Caki2 (cell line): Measurements from ENCODE around the gene MEGF11. TPM values are rescaled to one million over a fixed set of nuclear protein-coding genes. Genes with fewer than 3 reads are reported as not detected.

Experiments used
- DNase-seq: peaks from one replicate; pipeline ENCODE4 v3.0.0-alpha.2; 2015; ENCODE audit warnings: low read depth
- in situ Hi-C: cut with HindIII; loops from 2 replicates; pipeline ENCODE4 v1.10.0; 2016; ENCODE audit warnings: low sequenced_read_pairs, low pct_unique_long_range_greater_than_20kb, mixed read lengths
- total RNA-seq: library from RNA; depleted of rRNA; stranded (reverse); fragments of >200 nt; shearing (Covaris generic); gene quantifications from 2 replicates; pipeline ENCODE4 v1.2.3, GENCODE V29; 2014; ENCODE audit warnings: low replicate concordance

MEGF11 gene
- total RNA-seq, 1 experiment from 2014 or later: not detected

GRCh38 chr15:66139591-66140207 lies 113.9 kb downstream of the MEGF11 start:
- DNase-seq: no peak
- in situ Hi-C loops: no loop called here

GRCh38 chr15:66138892-66139590 lies 114.5 kb downstream of the MEGF11 start:
- no peak for DNase-seq
- in situ Hi-C loops: no loop called here

- in situ Hi-C loops: no loop called here
- DNase-seq: no peak
Observed at GRCh38 chr15:66138096-66138783, 115.3 kb downstream of the MEGF11 start.

- in situ Hi-C loops: no loop called here
- DNase-seq: no peak
Observed at GRCh38 chr15:66136948-66137347, 116.6 kb downstream of the MEGF11 start.

GRCh38 chr15:66135664-66136063 lies 117.9 kb downstream of the MEGF11 start:
- DNase-seq: no peak
- in situ Hi-C loops: no loop called here

GRCh38 chr15:66134284-66134683 lies 119.3 kb downstream of the MEGF11 start:
- no peak for DNase-seq
- in situ Hi-C loops: no loop called here

GRCh38 chr15:66133247-66133885 lies 120.2 kb downstream of the MEGF11 start:
- DNase-seq: no peak
- in situ Hi-C loops: no loop called here

- DNase-seq: no peak
- in situ Hi-C loops: no loop called here
Observed at GRCh38 chr15:66132251-66132816, 121.2 kb downstream of the MEGF11 start.

GRCh38 chr15:66131831-66132230 lies 121.7 kb downstream of the MEGF11 start:
- in situ Hi-C loops: no loop called here
- DNase-seq: no peak

- no peak for DNase-seq
- in situ Hi-C loops: no loop called here
Observed at GRCh38 chr15:66131200-66131599, 122.3 kb downstream of the MEGF11 start.

GRCh38 chr15:66130496-66131034 lies 123.0 kb downstream of the MEGF11 start:
- in situ Hi-C loops: no loop called here
- no peak for DNase-seq

- in situ Hi-C loops: no loop called here
Observed at GRCh38 chr15:66129586-66129985, 124.0 kb downstream of the MEGF11 start.

GRCh38 chr15:66128116-66128680 lies 125.4 kb downstream of the MEGF11 start:
- in situ Hi-C loops: no loop called here
- DNase-seq: peak; percentile 7

More at GRCh38 chr15:66129586-66129985, 124.0 kb downstream of the MEGF11 start:
- DNase-seq: no peak

- in situ Hi-C loops: no loop called here
- no peak for DNase-seq
Observed at GRCh38 chr15:66126456-66126855, 127.1 kb downstream of the MEGF11 start.

- in situ Hi-C loops: no loop called here
- DNase-seq: no peak
Observed at GRCh38 chr15:66126031-66126441, 127.5 kb downstream of the MEGF11 start.

GRCh38 chr15:66124651-66125050 lies 128.9 kb downstream of the MEGF11 start:
- no peak for DNase-seq
- in situ Hi-C loops: no loop called here

GRCh38 chr15:66123799-66124198 lies 129.8 kb downstream of the MEGF11 start:
- no peak for DNase-seq

GRCh38 chr15:66120422-66120821 lies 133.1 kb downstream of the MEGF11 start:
- no peak for DNase-seq
- in situ Hi-C loops: no loop called here

More at GRCh38 chr15:66123799-66124198, 129.8 kb downstream of the MEGF11 start:
- in situ Hi-C loops: no loop called here
